ENCODE data around the gene CENPN. TPM values are rescaled to one million over a fixed set of nuclear protein-coding genes. Genes with fewer than 3 reads are reported as not detected.

CENPN gene
- total and polyA plus RNA-seq, 8 donors: 1.4 to 4.1 (median 2.8) TPM

- H3K9me3 ChIP-seq: no peaks in the 10 kb centered on the region
- ATAC-seq (no peak), DNase-seq (no peak), FAIRE-seq (no peak)
- no peak overlapping the region for H3K4me3 ChIP-seq
- 72 to 73% methylated on average over 4 of the region's 4 CpGs for WGBS, 2 donors
- no peak overlapping the region for H3K27ac ChIP-seq
- H3K4me1 ChIP-seq: peaks cover 0 to 19% (median 13%) of the 10 kb centered on the region in 3 donors
- intact Hi-C loops (cut with DNase I): no loop called here
- TF ChIP-seq CTCF (IDR thresholded peaks at IDR 0.05): no peak
- H3K27me3 ChIP-seq: no peaks in the 10 kb centered on the region
- H3K36me3 ChIP-seq: no peaks in the 10 kb centered on the region
Observed at GRCh38 chr16:80973991-80974390, 33.0 kb upstream of the CENPN start.

GRCh38 chr16:80974649-80975376, 32.2 kb upstream of the CENPN start:
- peak in 1 of 4 donors; percentile 27 for TF ChIP-seq CTCF (IDR thresholded peaks at IDR 0.05)
- Histone ChIP-seq H3K27ac (peak overlapping the region in 2 of 4 donors; percentile 15 to 48), H3K4me1 (peaks cover 0 to 16% (median 11%) of the 10 kb centered on the region in 3 donors), H3K9me3 (no peaks in the 10 kb centered on the region), H3K4me3 (no peak overlapping the region), H3K27me3 (no peaks in the 10 kb centered on the region), H3K36me3 (no peaks in the 10 kb centered on the region)
- DNase-seq: no peak
- 53 to 56% methylated on average over 6 of the region's 6 CpGs for WGBS, 2 donors
- intact Hi-C loops (cut with DNase I): no loop called here
- ATAC-seq: peak; percentile 35 to 86 (median 69)
- FAIRE-seq: no peak

- H3K4me3 ChIP-seq: no peak overlapping the region
- peaks cover 0 to 16% (median 11%) of the 10 kb centered on the region in 3 donors for H3K4me1 ChIP-seq
- no peak overlapping the region for H3K27ac ChIP-seq
- intact Hi-C loops (cut with DNase I): no loop called here
- no peaks in the 10 kb centered on the region for H3K9me3 ChIP-seq
- no peak for FAIRE-seq
- 95% methylated on average over 1 of the region's 1 CpG for WGBS, 2 donors
- ATAC-seq: no peak
- no peak for DNase-seq
- no peak for TF ChIP-seq CTCF (IDR thresholded peaks at IDR 0.05)
- H3K27me3 ChIP-seq: no peaks in the 10 kb centered on the region
- H3K36me3 ChIP-seq: no peaks in the 10 kb centered on the region
Observed at GRCh38 chr16:80976946-80977345, 30.1 kb upstream of the CENPN start.

- Histone ChIP-seq H3K27me3 (no peaks in the 10 kb centered on the region), H3K9me3 (no peaks in the 10 kb centered on the region), H3K4me1 (no peaks in the 10 kb centered on the region), H3K4me3 (no peak overlapping the region), H3K36me3 (no peaks in the 10 kb centered on the region), H3K27ac (no peak overlapping the region)
- intact Hi-C loops (cut with DNase I): no loop called here
- no peak for FAIRE-seq
- no peak for TF ChIP-seq CTCF (IDR thresholded peaks at IDR 0.05)
- DNase-seq: no peak
- ATAC-seq: no peak
Observed at GRCh38 chr16:80981103-80981502, 25.9 kb upstream of the CENPN start.

- no peak for DNase-seq
- ATAC-seq: no peak
Observed at GRCh38 chr16:80982646-80983045, 24.4 kb upstream of the CENPN start.

More at GRCh38 chr16:80982646-80983045, 24.4 kb upstream of the CENPN start:
- Histone ChIP-seq H3K9me3 (no peaks in the 10 kb centered on the region), H3K27me3 (no peaks in the 10 kb centered on the region), H3K4me3 (no peak overlapping the region), H3K4me1 (no peaks in the 10 kb centered on the region), H3K36me3 (no peaks in the 10 kb centered on the region), H3K27ac (no peak overlapping the region)
- TF ChIP-seq CTCF (IDR thresholded peaks at IDR 0.05): no peak
- intact Hi-C loops (cut with DNase I): no loop called here
- no peak for FAIRE-seq
- WGBS, 2 donors: 74% methylated on average over 4 of the region's 4 CpGs
